Lung (tissue), 12 donors: Measurements from ENCODE around the gene ADARB1. TPM values are rescaled to one million over a fixed set of nuclear protein-coding genes. Genes with fewer than 3 reads are reported as not detected.

Experiments
- ATAC-seq: fragments of 200-7000 bp; cut with Tn5 transposase; one replicate; pipeline ENCODE4 v1.9.1; 2020; ENCODE audit warnings: moderate number of reproducible peaks; ENCODE audit not compliant: insufficient read depth, low FRiP score
- DNase-seq, 3 donors: peaks; one replicate each; pipeline ENCODE4 v3.0.0-alpha.2; 2013 to 2017
- H3K27ac ChIP-seq, 2 donors: one replicate each; pipeline ENCODE4 v1.5.1; 2013; ENCODE audit warnings: mild to moderate bottlenecking in 2 of 2, moderate library complexity in 2 of 2, control low read depth in 1 of 2, inconsistent platforms in 1 of 2, low read depth in 1 of 2, low read length in 1 of 2
- H3K27me3 ChIP-seq, 3 donors: one replicate each; pipeline ENCODE4 v1.5.1; 2013; ENCODE audit warnings: low read length in 2 of 3; ENCODE audit not compliant: control insufficient read depth in 3 of 3, insufficient read depth in 3 of 3
- H3K36me3 ChIP-seq, 4 donors: one replicate each; pipeline ENCODE4 v1.5.1; 2013; ENCODE audit warnings: low read length in 4 of 4, mild to moderate bottlenecking in 1 of 4, moderate library complexity in 1 of 4; ENCODE audit not compliant: control insufficient read depth in 4 of 4, insufficient read depth in 4 of 4
- H3K4me1 ChIP-seq, 5 donors: one replicate each; pipeline ENCODE4 v1.5.1; 2013; ENCODE audit warnings: low read length in 5 of 5, mild to moderate bottlenecking in 2 of 5, moderate library complexity in 1 of 5; ENCODE audit not compliant: control insufficient read depth in 5 of 5, insufficient read depth in 5 of 5
- H3K4me3 ChIP-seq: one replicate; pipeline ENCODE4 v1.5.1; 2013; ENCODE audit warnings: mild to moderate bottlenecking, control low read depth, moderate library complexity
- H3K9ac ChIP-seq, 2 donors: one replicate each; pipeline ENCODE4 v1.5.1; 2013; ENCODE audit warnings: low read length in 2 of 2, control low read depth in 1 of 2; ENCODE audit not compliant: insufficient read depth in 1 of 2
- H3K9me3 ChIP-seq, 4 donors: one replicate each; pipeline ENCODE4 v1.5.1; 2013; ENCODE audit warnings: low read length in 3 of 4, mild to moderate bottlenecking in 1 of 4, moderate library complexity in 1 of 4; ENCODE audit not compliant: control insufficient read depth in 4 of 4, insufficient read depth in 3 of 4
- WGBS, 2 donors: extraction: QIAGEN DNeasy Blood & Tissue Kit; methylation state at CpG; one replicate each; pipeline ENCODE4 v1.1.7; 2013; 5-methylcytosine and 5-hydroxymethylcytosine counted together
- polyA plus RNA-seq, 2 donors: library from polyadenylated mRNA; stranded (reverse); fragments of 200-250 nt; gene quantifications; one replicate each; pipeline ENCODE4 v1.2.1, GENCODE V29; 2013
- total RNA-seq, 2 donors: library from RNA; depleted of rRNA in 1 of 2; stranded (reverse); fragments of >200 nt in 1 of 2; gene quantifications; one replicate each; pipeline ENCODE4 v1.2.1, GENCODE V29; 2014 to 2021
- TF ChIP-seq, protein P1 (sequence below): IDR thresholded peaks from 2 replicates; pipeline ENCODE4 v1.5.1; 2012; ENCODE audit warnings: mild to moderate bottlenecking; ENCODE audit errors: control extremely low read depth, extremely low read depth
- donor health status: control.
- donor health status: control.
- donor health status: Bipolar disorder and iron deficiency.
- donor health status: healthy.
- donor health status: DM: yes; HTN: yes; CAD: no.

The ADARB1 gene
- total and polyA plus RNA-seq, 4 donors: 13.4 to 47.7 (median 32.6) TPM

DNA sequence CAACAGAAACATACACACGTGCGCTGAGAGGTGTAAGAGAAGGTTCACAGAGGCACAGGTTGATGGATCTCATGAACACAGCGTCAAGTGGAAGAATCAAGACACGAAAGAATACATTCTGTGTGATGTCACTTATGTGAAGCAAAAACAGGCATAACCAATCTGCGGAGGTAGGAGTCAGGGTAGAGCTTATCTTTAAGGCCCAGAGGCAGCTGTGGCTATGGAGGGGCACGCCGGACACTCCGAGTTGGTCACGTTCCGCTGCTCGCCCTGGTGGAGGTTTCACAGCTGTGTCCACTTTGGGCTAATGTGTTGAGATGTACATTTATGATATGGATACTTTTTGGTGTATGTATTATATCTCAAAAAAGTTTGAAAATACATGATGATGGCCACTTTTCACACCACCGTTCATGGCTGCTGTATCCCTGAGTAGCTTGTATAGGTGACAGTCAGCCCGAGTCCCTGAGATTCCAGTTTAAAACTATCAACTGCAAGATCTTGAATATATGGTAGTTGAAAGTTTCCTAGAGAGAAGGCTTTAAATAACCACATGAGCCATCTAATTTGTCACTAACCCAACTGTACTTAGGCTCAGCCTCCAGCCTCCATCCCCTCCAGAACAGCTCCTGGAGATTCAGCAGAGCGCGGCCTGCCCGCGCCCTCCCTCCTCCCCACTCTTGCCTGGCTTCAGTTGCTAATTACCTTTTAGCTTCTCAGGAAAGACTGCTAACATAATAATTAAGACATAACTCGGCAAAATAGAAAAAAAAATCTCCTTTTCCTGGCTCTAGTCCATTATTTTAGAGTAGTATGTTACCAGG lies 6.7 kb upstream of the ADARB1 start:
- H3K4me1 ChIP-seq: no peaks in the 10 kb centered on the region
- TF ChIP-seq, protein P1, sequence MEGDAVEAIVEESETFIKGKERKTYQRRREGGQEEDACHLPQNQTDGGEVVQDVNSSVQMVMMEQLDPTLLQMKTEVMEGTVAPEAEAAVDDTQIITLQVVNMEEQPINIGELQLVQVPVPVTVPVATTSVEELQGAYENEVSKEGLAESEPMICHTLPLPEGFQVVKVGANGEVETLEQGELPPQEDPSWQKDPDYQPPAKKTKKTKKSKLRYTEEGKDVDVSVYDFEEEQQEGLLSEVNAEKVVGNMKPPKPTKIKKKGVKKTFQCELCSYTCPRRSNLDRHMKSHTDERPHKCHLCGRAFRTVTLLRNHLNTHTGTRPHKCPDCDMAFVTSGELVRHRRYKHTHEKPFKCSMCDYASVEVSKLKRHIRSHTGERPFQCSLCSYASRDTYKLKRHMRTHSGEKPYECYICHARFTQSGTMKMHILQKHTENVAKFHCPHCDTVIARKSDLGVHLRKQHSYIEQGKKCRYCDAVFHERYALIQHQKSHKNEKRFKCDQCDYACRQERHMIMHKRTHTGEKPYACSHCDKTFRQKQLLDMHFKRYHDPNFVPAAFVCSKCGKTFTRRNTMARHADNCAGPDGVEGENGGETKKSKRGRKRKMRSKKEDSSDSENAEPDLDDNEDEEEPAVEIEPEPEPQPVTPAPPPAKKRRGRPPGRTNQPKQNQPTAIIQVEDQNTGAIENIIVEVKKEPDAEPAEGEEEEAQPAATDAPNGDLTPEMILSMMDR: no peak
- no peaks in the 10 kb centered on the region for H3K9me3 ChIP-seq
- H3K36me3 ChIP-seq: no peaks in the 10 kb centered on the region
- no peak overlapping the region for H3K4me3 ChIP-seq
- H3K27me3 ChIP-seq: no peaks in the 10 kb centered on the region
- ATAC-seq (no peak), DNase-seq (no peak)
- 91 to 92% methylated on average over 18 of the region's 18 CpGs for WGBS, 2 donors
- no peak overlapping the region for H3K27ac ChIP-seq
- no peak overlapping the region for H3K9ac ChIP-seq

DNA sequence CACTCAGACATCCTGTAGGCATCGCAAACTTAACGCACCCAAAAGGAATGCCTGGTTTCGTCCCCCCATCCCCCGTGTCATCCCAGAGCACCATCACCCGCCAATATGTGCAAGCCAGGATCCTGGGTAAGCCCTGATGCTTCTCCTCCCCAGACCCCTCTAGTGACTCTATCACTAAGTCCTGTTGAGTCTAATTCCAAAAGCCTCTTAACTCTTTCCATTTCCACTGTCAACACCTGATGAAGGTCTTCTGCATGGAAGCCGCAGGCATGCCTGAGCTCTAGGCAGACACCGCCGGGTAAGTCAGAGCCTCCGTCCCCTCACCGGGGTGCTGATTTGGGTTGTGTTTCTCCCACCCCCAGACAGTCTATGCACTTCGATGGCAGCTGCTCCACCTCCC lies 5.3 kb upstream of the ADARB1 start:
- no peak for ATAC-seq
- DNase-seq: no peak
- Histone ChIP-seq H3K27me3 (no peaks in the 10 kb centered on the region), H3K36me3 (no peaks in the 10 kb centered on the region), H3K4me1 (peaks cover 0 to 6% (median 3%) of the 10 kb centered on the region in 5 donors), H3K27ac (no peak overlapping the region), H3K4me3 (no peak overlapping the region), H3K9me3 (no peaks in the 10 kb centered on the region), H3K9ac (no peak overlapping the region)
- WGBS, 2 donors: 94 to 97% methylated on average over 11 of the region's 11 CpGs
- TF ChIP-seq, protein P1: no peak

DNA sequence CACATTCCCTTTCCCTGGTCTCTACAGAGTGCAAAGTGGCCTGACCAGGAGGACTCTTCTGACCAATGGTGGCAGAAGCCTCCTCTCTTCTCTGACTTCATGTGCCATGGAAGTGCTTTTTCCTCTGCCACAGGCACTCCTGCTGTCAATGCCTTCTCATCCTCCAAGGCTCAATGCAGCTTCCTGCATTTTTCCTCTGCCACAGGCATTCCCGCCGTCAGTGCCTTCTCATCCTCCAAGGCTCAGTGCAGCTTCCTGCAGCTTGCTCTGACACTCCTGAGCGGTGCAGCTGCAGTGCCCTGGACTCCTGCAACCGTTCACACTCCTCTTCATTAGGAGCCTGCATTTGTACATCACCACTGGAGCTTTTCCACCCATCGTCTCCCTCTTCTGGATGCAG lies 4.7 kb upstream of the ADARB1 start:
- H3K27ac ChIP-seq: no peak overlapping the region
- DNase-seq (no peak), ATAC-seq (no peak)
- no peaks in the 10 kb centered on the region for H3K9me3 ChIP-seq
- no peak overlapping the region for H3K4me3 ChIP-seq
- TF ChIP-seq, protein P1: no peak
- H3K27me3 ChIP-seq: no peaks in the 10 kb centered on the region
- H3K4me1 ChIP-seq: peaks cover 0 to 6% (median 3%) of the 10 kb centered on the region in 5 donors
- 82 to 90% methylated on average over 5 of the region's 5 CpGs for WGBS, 2 donors
- no peak overlapping the region for H3K9ac ChIP-seq
- H3K36me3 ChIP-seq: no peaks in the 10 kb centered on the region
